ENCODE results near the gene SLC5A1. TPM values are rescaled to one million over a fixed set of nuclear protein-coding genes. Genes with fewer than 3 reads are reported as not detected.

SLC5A1 gene
- polyA plus RNA-seq, 4 donors: 0.34 to 1.3 (median 0.52) TPM

DNA sequence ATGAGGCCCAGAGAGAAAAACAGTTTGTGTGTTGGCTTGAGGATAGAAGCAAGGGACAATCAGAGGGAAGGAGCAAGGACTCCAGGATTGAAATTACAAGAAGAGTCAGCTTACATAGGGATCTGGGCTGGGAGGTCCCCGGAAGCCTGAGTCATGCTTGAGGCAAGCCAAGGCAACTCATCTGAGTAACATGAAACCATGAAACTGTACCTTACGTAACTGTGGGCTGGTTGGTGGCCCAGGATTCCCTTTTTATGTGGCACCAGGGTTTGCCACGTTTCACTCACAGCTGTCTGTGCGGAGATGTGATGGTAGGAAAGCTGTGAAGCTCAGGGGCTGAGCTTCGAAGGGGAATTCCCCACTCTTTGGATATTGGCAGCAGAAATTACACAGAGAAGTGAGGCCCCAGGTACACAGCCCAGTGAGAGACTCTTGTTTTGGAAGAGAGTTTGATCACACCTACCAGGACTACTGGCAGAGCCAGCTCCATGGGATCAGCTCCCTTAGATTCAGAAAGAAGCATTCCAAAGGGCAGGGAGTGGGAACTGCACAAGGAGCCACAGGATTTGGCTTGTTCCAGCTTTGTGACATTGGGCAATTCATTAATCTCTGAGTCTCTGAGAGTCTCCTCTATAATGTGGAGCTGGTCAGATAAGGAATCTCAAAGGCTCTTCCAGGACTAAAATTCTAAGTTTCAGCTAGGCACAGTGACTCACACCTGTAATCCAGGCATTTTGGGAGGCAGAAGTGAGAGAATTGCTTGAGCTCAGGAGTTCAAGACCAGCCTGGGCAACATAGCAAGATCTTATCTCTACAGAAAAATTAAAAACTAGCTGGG is 7.8 kb downstream of the SLC5A1 start:
- no peak for DNase-seq (ENCODE audit: low read depth in 4 of 4, low spot score in 3 of 4)

- DNase-seq (ENCODE audit: low read depth in 4 of 4, low spot score in 3 of 4): no peak
Observed at GRCh38 chr22:32052244-32052643, 9.2 kb downstream of the SLC5A1 start.

DNA sequence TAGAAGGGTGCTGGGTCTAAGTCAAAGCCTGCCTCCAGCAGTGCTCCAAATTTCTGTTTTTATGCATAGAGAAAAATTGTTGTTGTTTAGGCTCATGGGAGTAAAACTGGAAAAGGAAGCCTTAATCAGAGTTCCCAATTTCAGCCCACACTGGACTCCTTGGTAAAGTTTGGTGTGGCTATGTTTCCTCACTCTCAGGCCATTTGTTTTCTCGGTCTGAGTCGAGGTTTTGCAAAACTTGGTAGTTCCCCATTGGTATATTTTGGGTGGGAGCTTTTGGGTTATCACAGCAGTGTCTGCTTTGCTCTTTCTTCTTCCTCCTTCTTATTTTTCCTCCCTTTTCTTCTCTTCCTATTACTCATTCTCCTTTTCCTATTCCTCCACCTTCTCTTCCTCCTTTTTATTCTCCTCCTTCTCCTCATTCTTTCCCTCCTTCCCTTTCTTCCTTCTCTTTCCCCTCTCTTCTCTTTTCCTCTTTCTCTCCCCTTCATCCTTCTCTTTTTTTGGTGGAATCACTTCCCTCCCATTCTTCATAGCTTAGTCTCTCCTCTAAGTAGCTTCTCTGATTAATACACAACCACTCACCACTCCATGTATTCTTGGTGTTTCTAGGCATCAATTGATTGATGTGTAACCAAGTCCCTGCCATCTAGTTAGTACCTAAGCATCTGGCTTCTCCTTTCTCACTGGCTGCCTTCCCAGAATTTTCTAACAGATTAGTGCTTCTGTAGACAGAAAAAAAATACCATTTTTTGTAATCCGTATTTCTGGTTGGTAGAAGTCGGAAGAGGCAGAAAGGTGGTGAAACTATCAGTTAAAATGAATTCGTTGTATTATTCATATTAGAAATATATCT is 10.1 kb downstream of the SLC5A1 start:
- no peak for DNase-seq (ENCODE audit: low read depth in 4 of 4, low spot score in 3 of 4)

DNA sequence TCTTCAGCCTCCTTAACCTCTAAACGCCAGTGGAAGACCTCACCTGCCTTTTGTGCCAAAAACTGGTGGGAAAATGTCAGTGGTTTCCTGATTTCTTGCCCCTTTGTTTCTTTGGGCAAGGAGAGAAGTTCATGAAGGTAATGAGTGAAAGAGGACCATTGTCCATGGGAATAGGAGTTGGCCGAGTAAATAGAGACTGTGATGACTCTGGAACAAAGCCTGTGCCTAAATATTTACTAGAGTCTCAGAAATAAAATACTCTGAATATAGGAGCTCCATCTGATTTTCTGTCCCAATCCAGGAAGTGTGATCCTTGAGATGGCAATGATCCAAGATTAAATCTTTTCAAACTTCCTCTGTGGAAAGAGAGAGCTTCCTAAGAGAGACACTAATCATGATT is 12.0 kb downstream of the SLC5A1 start:
- no peak for DNase-seq (ENCODE audit: low read depth in 4 of 4, low spot score in 3 of 4)

- DNase-seq (ENCODE audit: low read depth in 4 of 4, low spot score in 3 of 4): no peak
Observed at GRCh38 chr22:32058656-32059260, 15.7 kb downstream of the SLC5A1 start.

GRCh38 chr22:32059426-32059825 is 16.4 kb downstream of the SLC5A1 start:
- no peak for DNase-seq (ENCODE audit: low read depth in 4 of 4, low spot score in 3 of 4)

- no peak for DNase-seq (ENCODE audit: low read depth in 4 of 4, low spot score in 3 of 4)
Observed at GRCh38 chr22:32063701-32064100, 20.6 kb downstream of the SLC5A1 start.

- DNase-seq (ENCODE audit: low read depth in 4 of 4, low spot score in 3 of 4): no peak
Observed at GRCh38 chr22:32066820-32067219, 23.8 kb downstream of the SLC5A1 start.

DNA sequence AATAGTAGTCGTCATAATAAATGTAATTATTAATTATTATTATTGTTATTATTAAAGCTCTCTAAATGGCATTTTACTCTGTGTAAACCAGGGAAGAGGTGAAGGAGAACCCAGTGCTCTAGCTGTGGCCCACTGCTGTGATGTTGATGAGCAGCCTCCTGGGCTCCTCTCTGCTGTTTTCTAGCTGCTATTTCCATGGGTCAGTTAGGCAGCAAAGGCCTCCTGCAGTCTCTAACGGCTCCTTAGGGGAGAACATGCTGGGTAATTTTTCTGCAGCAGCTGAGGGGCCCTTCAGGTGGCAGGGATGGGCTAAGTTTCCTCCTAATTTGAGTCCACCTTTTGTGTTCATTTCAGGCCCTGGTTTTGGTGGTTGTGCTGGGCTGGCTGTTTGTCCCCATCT is 24.6 kb downstream of the SLC5A1 start:
- no peak for DNase-seq (ENCODE audit: low read depth in 4 of 4, low spot score in 3 of 4)

- DNase-seq (ENCODE audit: low read depth in 4 of 4, low spot score in 3 of 4): no peak
Observed at GRCh38 chr22:32069579-32070372, 26.7 kb downstream of the SLC5A1 start.

DNA sequence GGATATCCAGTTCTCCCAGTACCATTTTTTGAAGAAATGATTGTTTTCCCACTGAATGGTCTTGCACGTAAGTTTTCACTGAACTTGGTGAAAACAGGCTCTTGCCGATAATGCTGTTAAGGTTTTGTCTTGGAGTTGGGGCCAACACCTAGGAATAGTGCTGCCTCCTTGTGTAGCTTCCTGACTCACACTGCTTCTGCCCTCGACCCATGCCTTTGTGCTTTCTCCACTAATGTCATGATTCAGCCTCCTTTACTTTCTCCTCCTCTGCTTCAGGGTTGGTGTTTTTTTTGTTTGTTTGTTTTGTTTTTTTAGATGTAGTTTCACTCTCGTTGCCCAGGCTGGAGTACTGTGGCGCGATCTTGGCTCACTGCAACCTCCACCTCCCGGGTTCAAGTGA is 30.2 kb downstream of the SLC5A1 start:
- no peak for DNase-seq (ENCODE audit: low read depth in 4 of 4, low spot score in 3 of 4)

DNA sequence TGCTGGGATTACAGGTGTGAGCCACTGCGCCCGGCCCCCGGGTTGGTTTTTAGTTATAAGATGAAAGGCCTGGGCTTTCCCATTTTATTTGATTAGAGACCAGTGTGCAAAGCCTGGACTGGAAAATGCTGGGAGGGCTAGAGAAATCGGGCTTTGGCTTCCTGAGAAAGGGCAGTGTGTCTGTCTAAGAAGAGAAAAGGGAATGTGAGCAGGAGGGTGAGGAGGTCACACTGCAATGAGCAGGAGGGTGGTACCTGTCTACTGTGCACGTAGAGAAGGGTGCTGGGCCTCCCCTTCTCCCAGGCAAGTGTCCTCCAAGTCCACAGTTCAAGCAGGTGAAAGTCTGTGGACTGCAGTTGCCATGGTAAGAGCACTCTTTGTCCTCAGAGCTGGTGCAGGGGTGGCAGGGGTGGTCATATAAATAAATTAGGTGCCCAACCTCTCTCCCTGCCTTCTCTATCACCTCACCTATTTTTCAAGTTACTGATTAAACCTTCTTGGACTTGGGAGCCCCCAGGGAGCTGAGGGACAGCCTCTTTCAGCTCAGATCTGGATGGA is 30.8 kb downstream of the SLC5A1 start:
- DNase-seq (ENCODE audit: low read depth in 4 of 4, low spot score in 3 of 4): peak in 1 of 4 donors; percentile 20

- DNase-seq (ENCODE audit: low read depth in 4 of 4, low spot score in 3 of 4): no peak
Observed at GRCh38 chr22:32075997-32076760, 33.1 kb downstream of the SLC5A1 start.

DNA sequence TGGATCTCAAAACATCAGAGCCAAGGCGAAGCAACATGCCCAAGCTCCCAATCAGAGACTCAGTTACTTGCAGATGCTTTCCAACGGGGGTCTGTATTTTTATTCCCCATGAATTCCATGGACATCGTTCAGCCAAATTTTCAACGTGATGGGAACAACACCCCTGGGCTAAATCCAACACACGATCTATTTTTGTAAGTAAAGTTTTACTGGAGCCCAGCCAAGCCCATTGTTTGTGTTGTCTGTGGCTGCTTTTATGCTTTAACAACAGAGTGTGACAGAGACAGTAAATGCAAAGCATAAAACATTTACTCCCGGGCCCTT is 33.7 kb downstream of the SLC5A1 start:
- DNase-seq (ENCODE audit: low read depth in 4 of 4, low spot score in 3 of 4): no peak

- DNase-seq (ENCODE audit: low read depth in 4 of 4, low spot score in 3 of 4): no peak
Observed at GRCh38 chr22:32077151-32077550, 34.1 kb downstream of the SLC5A1 start.

DNA sequence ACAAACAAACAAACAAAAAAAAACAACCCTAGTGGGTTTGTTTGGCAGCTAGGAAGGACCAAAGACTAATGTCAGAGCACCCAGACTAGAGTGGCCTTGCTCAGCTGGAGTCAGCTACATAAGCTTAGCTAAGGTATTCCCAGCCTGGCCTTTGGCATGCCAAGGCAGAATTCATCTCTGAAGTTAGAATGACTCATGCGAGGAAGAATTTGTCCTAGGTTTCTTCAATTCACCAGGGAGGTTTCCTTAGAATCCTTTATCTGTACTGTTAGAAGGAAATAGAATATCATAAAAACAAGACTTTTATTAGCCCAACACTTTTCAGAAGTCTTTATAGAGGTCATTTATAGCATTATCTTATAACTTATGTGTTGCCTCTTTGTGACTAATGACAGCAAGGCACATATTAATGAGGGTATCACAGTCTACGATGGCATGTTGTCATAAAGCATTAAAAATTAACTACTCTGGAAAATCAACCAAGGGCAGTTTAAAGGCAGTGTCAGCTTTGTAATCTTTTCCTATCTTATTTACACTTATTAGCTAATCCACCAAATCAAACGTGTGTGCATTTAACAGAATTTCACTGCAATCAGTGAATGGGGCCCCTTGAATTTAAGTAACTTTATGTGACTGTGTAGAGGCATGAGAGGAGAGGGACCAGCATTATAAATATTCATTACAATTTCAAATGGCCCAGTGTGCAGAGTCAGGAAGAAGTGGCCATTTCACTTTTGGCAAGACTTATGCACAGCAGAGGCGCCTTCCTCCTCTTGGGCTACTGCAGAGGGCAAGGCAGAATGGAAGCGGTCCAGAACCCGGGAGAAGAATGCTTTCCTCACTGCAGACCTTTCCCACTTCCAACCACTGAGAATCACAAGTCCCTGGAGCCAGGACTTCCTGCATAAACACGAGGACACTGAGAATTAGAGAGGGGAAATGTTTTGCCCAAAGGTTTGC is 36.3 kb downstream of the SLC5A1 start:
- no peak for DNase-seq (ENCODE audit: low read depth in 4 of 4, low spot score in 3 of 4)

- DNase-seq (ENCODE audit: low read depth in 4 of 4, low spot score in 3 of 4): no peak
Observed at GRCh38 chr22:32080904-32081303, 37.8 kb downstream of the SLC5A1 start.

GRCh38 chr22:32082331-32082730 is 39.3 kb downstream of the SLC5A1 start:
- DNase-seq (ENCODE audit: low read depth in 4 of 4, low spot score in 3 of 4): no peak

All from right renal pelvis (tissue), 4 donors.